Duodenal mucosa (tissue), 2 donors: ENCODE measurements around the gene MATN1.

Experiments
- H3K27ac ChIP-seq: one replicate; pipeline ENCODE4 v1.7.0; 2013; ENCODE audit warnings: low read depth, low read length
- H3K27me3 ChIP-seq, 2 donors: one replicate each; pipeline ENCODE4 v1.7.0; 2013; ENCODE audit warnings: low read length in 2 of 2, control low read depth in 1 of 2; ENCODE audit not compliant: insufficient read depth in 2 of 2, control insufficient read depth in 1 of 2
- H3K36me3 ChIP-seq, 2 donors: one replicate each; pipeline ENCODE4 v1.7.0; 2013; ENCODE audit warnings: low read length in 2 of 2, control low read depth in 1 of 2; ENCODE audit not compliant: insufficient read depth in 2 of 2, control insufficient read depth in 1 of 2
- H3K4me1 ChIP-seq, 2 donors: one replicate each; pipeline ENCODE4 v1.7.0; 2013; ENCODE audit warnings: low read length in 2 of 2, control low read depth in 1 of 2; ENCODE audit not compliant: insufficient read depth in 2 of 2, control insufficient read depth in 1 of 2
- H3K4me3 ChIP-seq, 2 donors: one replicate each; pipeline ENCODE4 v1.7.0; 2013; ENCODE audit warnings: low read length in 2 of 2, low read depth in 1 of 2
- H3K9ac ChIP-seq, 2 donors: one replicate each; pipeline ENCODE4 v1.7.0; 2013; ENCODE audit warnings: low read length in 2 of 2, low read depth in 1 of 2
- H3K9me3 ChIP-seq, 2 donors: one replicate each; pipeline ENCODE4 v1.7.0; 2013; ENCODE audit warnings: low read length in 2 of 2, control low read depth in 1 of 2; ENCODE audit not compliant: control insufficient read depth in 1 of 2

The MATN1 gene

DNA sequence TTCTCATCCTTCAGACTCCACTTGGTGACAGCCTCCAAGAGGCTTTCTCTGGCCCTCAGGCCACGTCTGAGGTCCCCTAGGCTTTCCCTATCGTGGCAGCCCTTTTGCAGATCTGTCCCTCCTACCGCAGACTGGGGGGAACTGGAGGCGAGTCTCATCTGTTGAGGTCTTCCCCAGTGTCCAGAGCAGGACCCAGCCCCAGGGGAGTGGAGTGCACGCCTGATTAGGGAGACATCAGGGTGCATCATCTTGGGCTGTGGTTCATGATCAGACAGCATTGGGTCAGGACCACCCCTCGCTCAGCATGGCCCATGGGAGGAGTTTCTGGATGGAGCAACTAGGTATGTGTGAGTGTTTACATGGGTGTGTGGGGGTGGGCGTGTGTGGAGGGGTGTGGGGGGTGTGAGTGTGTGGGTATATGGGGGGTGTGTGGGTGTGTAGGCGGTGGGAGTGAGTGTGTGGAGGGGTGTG, 8.5 kb upstream of the MATN1 start:
- no peak overlapping the region for H3K4me3 ChIP-seq
- no peaks in the 10 kb centered on the region for H3K9me3 ChIP-seq
- no peaks in the 10 kb centered on the region for H3K4me1 ChIP-seq
- no peak overlapping the region for H3K27ac ChIP-seq
- no peaks in the 10 kb centered on the region for H3K27me3 ChIP-seq
- H3K36me3 ChIP-seq = peaks cover 5 to 22% of the 10 kb centered on the region in 2 donors
- no peak overlapping the region for H3K9ac ChIP-seq

DNA sequence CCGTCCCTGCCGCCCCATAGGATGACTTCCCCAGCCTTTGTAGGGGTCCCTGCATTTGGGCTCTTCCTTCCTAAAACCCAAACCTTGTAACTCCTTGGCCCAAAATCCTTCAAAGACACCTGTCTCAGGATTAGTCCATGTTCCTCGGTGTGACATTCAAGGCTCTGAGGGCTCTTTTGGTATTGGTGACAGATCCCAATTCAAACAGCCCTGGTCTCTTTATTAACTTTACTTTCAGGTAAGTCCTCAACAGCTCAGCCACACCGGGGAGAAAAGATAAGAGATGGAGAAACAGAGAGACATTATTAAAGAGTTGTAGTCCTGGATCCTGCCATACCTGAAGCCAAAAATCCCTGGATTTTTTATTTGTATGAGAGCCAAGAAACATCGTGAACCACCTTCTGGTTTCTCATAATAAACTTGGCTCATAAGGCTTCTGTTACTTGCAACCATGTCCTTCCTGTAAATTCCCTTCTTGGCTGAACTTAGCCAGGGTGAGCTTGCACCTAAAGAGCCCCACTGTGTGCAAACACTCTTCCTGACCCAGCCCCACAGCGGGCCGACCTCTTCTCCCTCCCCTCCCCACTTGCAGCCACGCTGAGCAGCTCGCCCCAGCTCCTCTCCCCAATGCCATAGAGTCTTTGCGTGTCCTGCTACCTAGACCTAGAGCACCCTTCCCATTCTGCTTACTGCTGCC, 7.9 kb upstream of the MATN1 start:
- H3K4me3 ChIP-seq = no peak overlapping the region
- H3K4me1 ChIP-seq = no peaks in the 10 kb centered on the region
- no peak overlapping the region for H3K27ac ChIP-seq
- no peaks in the 10 kb centered on the region for H3K27me3 ChIP-seq
- no peaks in the 10 kb centered on the region for H3K9me3 ChIP-seq
- H3K36me3 ChIP-seq = peaks cover 5 to 20% of the 10 kb centered on the region in 2 donors
- no peak overlapping the region for H3K9ac ChIP-seq

DNA sequence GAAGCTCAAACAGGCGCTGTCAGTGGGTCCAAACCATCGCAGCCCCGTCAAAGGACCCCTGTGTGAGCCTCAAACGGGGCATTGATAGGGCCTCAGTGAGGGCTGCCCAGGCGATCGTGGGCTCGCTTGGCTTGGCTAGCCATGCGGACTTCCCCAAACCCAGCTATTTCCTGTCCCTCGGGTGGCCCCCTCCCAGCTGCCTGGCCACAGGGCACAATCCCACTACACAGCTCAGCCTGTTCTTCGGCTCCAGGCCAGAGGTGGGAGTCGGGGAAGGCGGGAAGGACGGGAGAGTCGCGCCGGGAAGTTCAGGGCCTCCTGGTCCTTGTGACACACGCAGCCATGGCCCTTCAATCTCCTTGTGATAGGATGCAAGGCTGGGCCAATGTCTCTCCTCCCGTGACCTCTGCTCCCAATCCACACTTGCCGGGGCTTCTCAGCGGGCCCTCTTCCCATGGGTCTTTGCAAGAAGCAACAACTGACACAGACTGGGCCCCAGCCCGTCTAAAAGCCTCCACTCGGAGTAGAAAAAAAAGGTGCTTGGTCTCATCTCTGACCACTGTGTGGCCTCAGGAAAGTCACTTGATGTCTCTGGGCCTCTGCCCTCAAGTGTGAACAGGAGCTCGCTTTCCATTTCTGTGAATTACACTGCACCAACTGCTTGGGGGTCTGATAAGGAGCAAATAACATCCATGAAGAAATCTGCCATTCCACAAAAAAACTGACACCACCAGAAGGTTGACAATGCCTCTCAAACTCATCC, 7.1 kb upstream of the MATN1 start:
- Histone ChIP-seq H3K36me3 (peaks cover 5 to 13% of the 10 kb centered on the region in 2 donors), H3K9ac (no peak overlapping the region), H3K9me3 (no peaks in the 10 kb centered on the region), H3K27ac (no peak overlapping the region), H3K4me3 (no peak overlapping the region), H3K4me1 (no peaks in the 10 kb centered on the region), H3K27me3 (no peaks in the 10 kb centered on the region)

DNA sequence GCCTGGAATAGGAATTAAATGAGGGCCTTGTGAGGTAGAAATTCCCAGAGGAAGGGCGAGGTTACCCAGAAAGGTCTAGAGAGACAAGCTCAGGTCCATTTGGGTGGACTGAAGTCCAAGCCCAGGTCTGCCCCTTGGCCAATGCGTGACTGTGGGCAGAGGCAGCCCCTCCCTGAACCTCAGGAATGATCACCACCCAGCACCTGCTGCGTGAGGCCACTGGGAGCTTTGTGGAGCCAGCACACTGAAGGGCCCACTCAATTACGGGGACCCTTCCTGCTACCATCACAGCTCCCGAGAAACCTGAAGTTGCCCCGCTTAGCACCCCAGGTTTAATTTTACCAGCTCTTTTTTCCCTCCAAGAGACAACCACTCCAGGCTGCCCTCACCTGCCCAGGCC, 6.5 kb upstream of the MATN1 start:
- Histone ChIP-seq H3K4me1 (no peaks in the 10 kb centered on the region), H3K4me3 (no peak overlapping the region), H3K27ac (no peak overlapping the region), H3K9ac (no peak overlapping the region), H3K9me3 (no peaks in the 10 kb centered on the region), H3K27me3 (no peaks in the 10 kb centered on the region), H3K36me3 (peaks cover 1 to 7% of the 10 kb centered on the region in 2 donors)

GRCh38 chr1:30728832-30729638, 5.7 kb upstream of the MATN1 start:
- H3K27ac ChIP-seq = no peak overlapping the region

DNA sequence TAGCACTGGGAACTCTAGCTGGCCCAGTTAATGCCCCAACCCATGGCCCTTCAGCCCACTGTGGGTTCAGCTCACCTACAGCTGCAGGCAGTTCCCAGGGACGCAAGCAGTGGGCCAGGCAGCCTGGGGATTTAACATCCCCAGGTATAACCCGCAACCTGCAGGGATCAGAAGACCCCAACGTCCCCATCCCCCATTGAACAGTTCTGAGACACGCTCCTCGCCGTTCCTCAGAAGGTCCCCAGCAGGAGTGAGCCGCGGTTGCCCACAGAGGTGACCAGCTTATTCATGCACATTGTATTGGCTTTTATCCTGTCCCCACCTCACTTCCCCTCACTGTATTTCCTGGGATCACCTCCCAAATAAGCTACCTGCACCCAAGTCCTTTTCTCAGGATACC, 5.0 kb upstream of the MATN1 start:
- Histone ChIP-seq H3K9me3 (no peaks in the 10 kb centered on the region), H3K9ac (no peak overlapping the region), H3K4me1 (peaks cover 0 to 3% of the 10 kb centered on the region in 2 donors), H3K27me3 (no peaks in the 10 kb centered on the region), H3K4me3 (no peak overlapping the region), H3K27ac (no peak overlapping the region), H3K36me3 (no peaks in the 10 kb centered on the region)

More at GRCh38 chr1:30728832-30729638, 5.7 kb upstream of the MATN1 start:
- peaks cover 0 to under 1% of the 10 kb centered on the region in 2 donors for H3K4me1 ChIP-seq
- H3K4me3 ChIP-seq = no peak overlapping the region
- H3K36me3 ChIP-seq = peaks cover 0 to 2% of the 10 kb centered on the region in 2 donors
- no peaks in the 10 kb centered on the region for H3K9me3 ChIP-seq
- H3K27me3 ChIP-seq = no peaks in the 10 kb centered on the region
- no peak overlapping the region for H3K9ac ChIP-seq

GRCh38 chr1:30727824-30728223, 4.4 kb upstream of the MATN1 start:
- Histone ChIP-seq H3K4me1 (peaks cover 0 to 3% of the 10 kb centered on the region in 2 donors), H3K27me3 (no peaks in the 10 kb centered on the region), H3K4me3 (no peak overlapping the region), H3K9me3 (no peaks in the 10 kb centered on the region), H3K27ac (no peak overlapping the region), H3K9ac (no peak overlapping the region), H3K36me3 (no peaks in the 10 kb centered on the region)

DNA sequence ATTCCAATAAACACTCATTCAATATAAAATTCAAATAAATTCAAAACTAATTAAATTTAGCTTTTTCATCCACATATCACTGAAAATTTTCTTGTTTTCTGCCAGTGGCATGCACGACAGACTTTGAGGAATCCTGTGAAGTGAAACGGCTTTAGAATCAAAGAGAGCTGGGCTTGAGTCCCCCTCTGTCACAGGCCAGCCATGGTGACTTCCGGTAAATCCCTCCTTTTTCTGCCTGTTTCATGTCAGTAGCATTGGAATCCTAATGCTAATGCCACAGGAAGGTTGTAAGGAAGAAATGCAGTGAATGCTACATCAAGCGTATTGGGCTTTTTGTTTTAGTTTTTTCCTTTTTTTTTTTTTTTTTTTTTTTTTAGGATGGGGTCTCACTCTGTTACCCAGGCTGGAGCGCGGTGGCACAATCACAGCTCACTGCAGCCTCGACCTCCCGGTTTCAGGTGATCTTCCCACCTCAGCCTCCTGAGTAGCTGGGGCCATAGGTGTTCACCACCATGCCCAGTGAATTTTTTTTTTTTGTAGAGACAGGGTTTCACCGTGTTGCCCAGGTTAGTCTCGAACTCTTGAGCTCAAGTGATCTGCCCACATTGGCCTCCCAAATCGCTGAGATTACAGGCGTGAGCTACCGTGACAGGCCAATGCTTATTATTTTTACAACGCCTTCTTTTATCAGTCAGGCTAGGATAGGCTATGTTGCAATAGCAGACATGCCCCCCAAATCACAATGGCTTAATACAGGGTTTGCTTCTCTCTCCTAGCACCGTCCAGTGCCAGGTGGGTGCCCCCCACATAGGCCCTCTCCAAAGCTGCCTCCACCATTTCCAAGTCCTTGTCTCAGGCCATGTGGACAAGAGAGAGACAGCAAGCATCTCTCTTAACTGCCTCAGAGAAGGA, 3.6 kb upstream of the MATN1 start:
- no peak overlapping the region for H3K4me3 ChIP-seq
- no peak overlapping the region for H3K27ac ChIP-seq
- peaks cover 0 to 3% of the 10 kb centered on the region in 2 donors for H3K4me1 ChIP-seq
- no peak overlapping the region for H3K9ac ChIP-seq
- H3K9me3 ChIP-seq = no peaks in the 10 kb centered on the region
- H3K27me3 ChIP-seq = no peaks in the 10 kb centered on the region
- H3K36me3 ChIP-seq = no peaks in the 10 kb centered on the region

GRCh38 chr1:30726236-30726635, 2.9 kb upstream of the MATN1 start:
- Histone ChIP-seq H3K36me3 (no peaks in the 10 kb centered on the region), H3K9me3 (no peaks in the 10 kb centered on the region), H3K4me1 (peaks cover 0 to 3% of the 10 kb centered on the region in 2 donors), H3K27me3 (no peaks in the 10 kb centered on the region), H3K4me3 (no peak overlapping the region), H3K9ac (no peak overlapping the region), H3K27ac (no peak overlapping the region)
